ACHN (cell line): ENCODE data around the gene OSBPL5.
A peak's percentile ranks its signal among the peaks of the same experiment; 100 is the strongest.

Experiments
- DNase-seq: peaks from one replicate; pipeline ENCODE4 v3.0.0-alpha.2; 2015
- in situ Hi-C: cut with HindIII; loops from 2 replicates; pipeline ENCODE4 v1.10.0; 2017; ENCODE audit warnings: low sequenced_read_pairs, low pct_ligation_motif_present, low pct_unique_long_range_greater_than_20kb

The OSBPL5 gene

GRCh38 chr11:3165152-3165705 lies at the start of gene OSBPL5:
Gene OSBPL5 (minus strand): TSS chr11:3165310. CDS start chr11:3129148, 36,162 bp downstream.
- in situ Hi-C loops = no loop called here
- peak; percentile 61 for DNase-seq

- DNase-seq = no peak
- in situ Hi-C loops = no loop called here
Measured at GRCh38 chr11:3214420-3214699, 49.2 kb upstream of the OSBPL5 start.

GRCh38 chr11:3213659-3214419 lies 48.7 kb upstream of the OSBPL5 start:
- in situ Hi-C loops = no loop called here
- no peak for DNase-seq

GRCh38 chr11:3208272-3208671 lies 43.2 kb upstream of the OSBPL5 start:
- in situ Hi-C loops = no loop called here
- no peak for DNase-seq

GRCh38 chr11:3207526-3208189 lies 42.5 kb upstream of the OSBPL5 start:
- no peak for DNase-seq
- in situ Hi-C loops = no loop called here

- no peak for DNase-seq
- in situ Hi-C loops = no loop called here
Measured at GRCh38 chr11:3206922-3207204, 41.8 kb upstream of the OSBPL5 start.

GRCh38 chr11:3206156-3206921 lies 41.2 kb upstream of the OSBPL5 start:
- in situ Hi-C loops = no loop called here
- DNase-seq = no peak

- DNase-seq = no peak
- in situ Hi-C loops = no loop called here
Measured at GRCh38 chr11:3205261-3206155, 40.4 kb upstream of the OSBPL5 start.

GRCh38 chr11:3204141-3205015 lies 39.3 kb upstream of the OSBPL5 start:
- in situ Hi-C loops = no loop called here

GRCh38 chr11:3203221-3204043 lies 38.3 kb upstream of the OSBPL5 start:
- in situ Hi-C loops = no loop called here
- no peak for DNase-seq

More at GRCh38 chr11:3204141-3205015, 39.3 kb upstream of the OSBPL5 start:
- no peak for DNase-seq

- in situ Hi-C loops = no loop called here
- DNase-seq = no peak
Measured at GRCh38 chr11:3202759-3203158, 37.6 kb upstream of the OSBPL5 start.

- DNase-seq = no peak
- in situ Hi-C loops = no loop called here
Measured at GRCh38 chr11:3202305-3202704, 37.2 kb upstream of the OSBPL5 start.

GRCh38 chr11:3201677-3202181 lies 36.6 kb upstream of the OSBPL5 start:
- in situ Hi-C loops = no loop called here
- DNase-seq = no peak

- no peak for DNase-seq
Measured at GRCh38 chr11:3201112-3201581, 36.0 kb upstream of the OSBPL5 start.

GRCh38 chr11:3200388-3201111 lies 35.4 kb upstream of the OSBPL5 start:
- no peak for DNase-seq
- in situ Hi-C loops = no loop called here

More at GRCh38 chr11:3201112-3201581, 36.0 kb upstream of the OSBPL5 start:
- in situ Hi-C loops = no loop called here
